Tongue (tissue), 2 donors: ENCODE data around the gene VSTM2B. TPM values are rescaled to one million over a fixed set of nuclear protein-coding genes. Genes with fewer than 3 reads are reported as not detected.

ENCODE experiments used
- DNase-seq: peaks from one replicate; pipeline ENCODE4 v3.0.0-alpha.2; 2015
- total RNA-seq: library from RNA; depleted of rRNA; stranded (reverse); fragments of >200 nt; gene quantifications from one replicate; pipeline ENCODE4 v1.2.3, GENCODE V29; 2014

VSTM2B gene
- total RNA-seq, 1 donor from 2014 or later = not detected

DNA sequence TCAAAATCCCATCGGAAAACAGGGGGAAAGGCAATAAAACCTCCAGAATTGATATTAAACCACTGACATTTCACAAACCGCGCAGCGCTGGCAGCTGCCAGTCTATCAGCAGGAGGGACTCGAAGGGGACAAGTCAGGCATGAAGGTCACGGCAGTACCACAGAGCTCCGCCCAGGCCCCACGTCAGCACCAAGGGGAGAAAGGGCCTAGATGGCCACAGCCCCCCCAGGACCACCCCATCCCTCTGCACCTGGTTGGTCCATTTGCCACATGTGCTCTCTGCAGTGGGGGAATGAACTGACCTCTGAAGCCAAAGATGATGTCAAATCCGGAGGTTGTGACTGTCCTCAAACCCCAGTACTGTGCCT lies 9.5 kb upstream of the VSTM2B start:
- DNase-seq = no peak

GRCh38 chr19:29516821-29517395 lies 8.9 kb upstream of the VSTM2B start:
- no peak for DNase-seq

DNA sequence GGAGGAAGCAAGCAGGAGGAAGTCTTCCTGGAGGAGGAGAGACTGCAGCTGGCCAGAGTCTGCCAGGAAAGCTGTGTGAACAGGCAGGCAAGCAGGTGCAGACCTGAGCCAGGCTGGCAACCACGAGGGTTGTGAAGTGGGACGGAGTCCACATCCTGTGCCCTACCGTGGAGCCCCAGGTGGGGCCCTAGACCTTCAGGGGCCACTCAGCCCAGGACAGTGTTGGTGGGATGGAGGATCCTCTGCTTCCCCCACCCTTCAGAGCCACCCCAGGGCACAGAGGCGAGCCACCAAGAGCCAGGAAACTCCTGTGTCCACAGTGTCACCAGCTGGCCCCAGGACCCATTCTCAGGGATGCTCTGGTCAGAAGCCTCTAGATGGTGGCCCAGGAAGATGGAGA lies 8.4 kb upstream of the VSTM2B start:
- no peak for DNase-seq

DNA sequence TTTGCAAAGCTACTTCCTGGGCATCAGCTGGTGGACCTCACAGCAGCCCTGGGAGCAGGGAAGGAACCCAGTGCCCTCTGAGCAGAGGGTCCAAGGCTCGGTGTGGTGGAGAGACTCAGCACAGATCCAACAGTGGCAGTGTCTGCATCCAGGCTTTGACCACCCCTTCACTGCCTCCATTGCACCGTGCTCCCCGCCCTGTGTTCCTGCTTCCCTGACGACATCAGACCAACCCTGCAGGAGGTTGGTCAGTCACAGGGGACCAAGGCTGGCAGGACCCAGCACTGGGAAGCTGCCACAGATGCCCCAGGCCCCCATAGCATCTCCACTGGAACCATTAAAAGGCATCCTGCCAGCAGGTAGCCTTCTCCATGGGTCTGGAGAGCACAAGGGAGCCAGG lies 7.8 kb upstream of the VSTM2B start:
- DNase-seq = no peak

- no peak for DNase-seq
Measured at GRCh38 chr19:29519146-29519545, 6.6 kb upstream of the VSTM2B start.

- no peak for DNase-seq
Measured at GRCh38 chr19:29519931-29520330, 5.9 kb upstream of the VSTM2B start.

DNA sequence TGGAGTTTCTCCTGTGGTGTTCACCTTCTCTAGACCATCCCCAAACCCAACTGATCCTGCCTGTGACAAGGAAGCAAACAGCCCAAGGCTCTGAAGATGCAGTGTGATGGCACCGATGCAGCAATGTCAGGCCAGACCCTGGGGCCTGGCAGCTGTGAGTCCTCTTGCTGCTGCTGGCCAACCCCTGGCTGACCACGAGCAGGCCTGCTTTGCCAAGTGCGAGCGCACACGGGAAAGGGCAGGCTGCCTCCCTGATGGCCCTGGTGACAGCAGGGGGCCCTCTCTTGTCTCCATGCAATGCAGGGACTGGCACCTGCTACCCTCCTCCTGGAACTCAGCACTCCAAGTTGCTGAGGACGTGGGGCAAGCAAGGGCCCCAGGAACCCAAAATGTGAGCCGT lies 5.4 kb upstream of the VSTM2B start:
- DNase-seq = no peak

DNA sequence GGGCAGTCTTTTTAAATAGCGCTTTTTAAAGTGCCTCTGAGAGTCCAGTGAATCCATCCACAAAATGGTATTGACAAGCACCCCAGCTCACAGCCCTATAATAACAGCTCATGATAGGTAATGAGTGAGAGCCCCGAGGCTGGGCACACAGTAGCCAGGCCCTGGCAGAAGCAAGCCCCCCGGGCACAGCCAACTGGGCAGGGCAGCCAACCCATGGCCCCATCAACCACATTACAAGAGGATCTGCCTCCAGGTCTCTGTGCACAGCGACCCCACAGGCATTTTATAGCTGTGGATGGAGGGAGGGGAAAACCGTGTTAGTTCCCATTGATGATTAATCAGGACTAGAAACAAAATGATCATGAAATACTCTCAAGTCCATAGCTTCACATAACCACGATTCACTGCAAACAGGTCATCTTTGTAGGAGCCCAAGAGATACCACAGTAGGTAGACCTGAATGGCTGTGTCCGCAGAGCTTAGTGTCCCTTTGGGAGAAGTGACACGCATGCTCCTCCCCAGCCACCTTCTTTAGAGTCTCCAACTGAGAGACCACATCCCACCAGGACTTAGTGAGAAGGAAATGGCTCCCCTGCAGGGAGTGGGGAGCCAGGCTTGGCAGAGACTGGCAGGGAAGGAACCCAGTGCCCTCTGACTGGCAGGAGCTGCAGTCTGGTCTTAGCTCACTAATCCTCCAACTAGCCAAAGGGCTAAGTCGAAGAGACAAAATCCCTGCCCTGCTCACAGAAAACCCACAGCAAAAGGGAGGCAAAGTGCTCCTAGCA lies 4.3 kb upstream of the VSTM2B start:
- DNase-seq = no peak

DNA sequence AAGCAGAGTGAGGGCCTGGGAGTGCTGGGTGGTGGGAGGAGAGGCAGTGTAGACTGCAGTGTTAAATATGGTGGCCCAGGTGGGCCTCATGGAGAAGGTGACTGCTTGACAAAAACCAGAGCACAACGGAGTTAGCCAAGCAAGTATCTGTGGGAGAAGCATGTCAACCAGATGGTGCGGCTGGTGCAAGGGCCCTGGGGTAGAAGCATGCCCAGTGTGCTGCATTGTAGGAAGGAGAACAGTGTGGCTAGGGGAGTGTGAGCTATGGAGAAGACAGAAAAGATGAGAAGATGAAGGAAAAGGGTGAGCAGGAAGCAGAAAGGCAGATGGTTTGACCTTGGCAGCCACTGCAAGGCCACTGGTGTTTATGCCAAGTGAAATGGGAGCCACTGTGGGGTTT lies 2.2 kb upstream of the VSTM2B start:
- DNase-seq = no peak

GRCh38 chr19:29524201-29524911 lies 1.4 kb upstream of the VSTM2B start:
- peak; percentile 17 for DNase-seq

- peak; percentile 14 for DNase-seq
Measured at GRCh38 chr19:29524912-29525831, 622 bp upstream of the VSTM2B start.

GRCh38 chr19:29526730-29527499 lies 1.1 kb downstream of the VSTM2B start:
- DNase-seq = no peak

DNA sequence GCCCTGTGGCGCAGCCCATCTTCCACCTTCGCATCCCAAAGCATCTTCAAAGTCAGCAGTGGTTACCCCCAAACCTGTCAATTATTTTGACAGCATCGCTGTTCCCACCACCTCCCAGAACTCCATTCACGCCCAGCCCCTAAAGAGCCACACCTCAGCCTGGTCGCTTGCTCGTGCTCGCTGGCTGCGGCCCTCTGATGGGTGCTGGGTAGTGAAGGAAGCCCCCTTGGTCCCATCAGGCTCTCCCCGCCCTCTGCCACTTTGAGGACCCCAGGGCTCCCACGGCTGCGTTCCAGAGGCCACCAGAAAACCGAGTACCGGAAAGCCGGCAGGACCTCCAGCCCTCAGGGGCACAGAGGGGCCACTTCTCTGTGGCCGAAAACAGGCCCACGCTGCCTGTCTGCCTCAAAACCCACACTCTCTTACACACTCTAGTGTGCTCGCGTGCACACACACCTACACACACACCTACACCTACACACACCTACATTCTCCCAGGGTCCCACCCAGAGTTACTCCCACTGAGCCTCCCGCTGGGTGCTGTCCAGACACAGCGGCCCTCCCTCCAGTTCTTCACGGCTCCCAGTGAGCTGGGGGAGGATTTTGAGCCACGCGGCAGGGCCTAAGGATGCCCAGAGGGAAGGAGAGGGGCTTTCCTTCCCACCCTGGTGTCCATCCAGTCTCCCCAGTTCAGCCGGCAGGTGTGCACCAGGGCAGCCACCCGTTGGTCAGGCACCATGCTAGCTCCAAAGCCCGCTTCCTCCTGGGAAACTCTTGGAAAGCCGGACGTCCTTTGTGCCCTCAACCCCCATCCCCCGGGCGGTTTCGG lies 1.9 kb downstream of the VSTM2B start:
- no peak for DNase-seq

GRCh38 chr19:29528350-29528945 lies 2.7 kb downstream of the VSTM2B start:
- DNase-seq = peak; percentile 89

DNA sequence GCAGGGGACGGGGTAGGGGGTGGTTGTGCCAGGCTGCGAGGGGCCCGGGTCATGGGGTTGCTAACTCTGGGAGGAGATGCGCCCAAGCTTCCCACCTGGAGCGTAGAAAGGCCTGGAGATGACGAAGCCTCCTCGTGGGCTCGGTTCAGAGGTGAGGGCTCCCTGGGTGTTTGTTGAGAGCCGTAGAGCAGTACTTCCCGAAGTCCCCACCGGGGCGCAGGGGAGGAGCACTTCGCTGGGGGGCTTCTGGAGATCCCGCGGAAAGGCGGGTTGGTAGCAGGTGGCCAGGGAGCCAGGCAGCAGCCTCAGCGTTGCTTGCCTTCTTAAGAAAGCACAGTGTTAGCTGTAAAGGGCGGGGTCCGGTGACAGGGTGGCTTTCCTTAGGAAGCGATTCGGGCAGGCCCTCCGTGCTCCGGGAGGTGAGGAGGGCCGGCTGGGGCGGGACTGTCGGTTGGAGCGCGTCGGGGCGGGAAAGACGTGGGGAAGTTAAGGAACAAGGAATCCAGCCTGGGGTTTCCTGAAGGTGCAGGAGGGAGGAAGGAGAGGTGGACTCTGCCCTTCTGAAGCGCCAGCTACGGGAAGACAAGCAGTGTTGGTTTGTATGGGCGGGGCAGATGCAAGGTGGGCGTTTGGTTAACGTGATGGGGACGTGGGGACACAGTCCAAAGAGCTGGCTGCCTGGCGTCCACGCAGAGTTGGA lies 3.3 kb downstream of the VSTM2B start:
- no peak for DNase-seq

- peak; percentile 12 for DNase-seq
Measured at GRCh38 chr19:29529646-29530539, 4.1 kb downstream of the VSTM2B start.

GRCh38 chr19:29530540-29531457 lies 5.0 kb downstream of the VSTM2B start:
- no peak for DNase-seq
